Measurements from ENCODE around the gene ZC3H14.

DNA sequence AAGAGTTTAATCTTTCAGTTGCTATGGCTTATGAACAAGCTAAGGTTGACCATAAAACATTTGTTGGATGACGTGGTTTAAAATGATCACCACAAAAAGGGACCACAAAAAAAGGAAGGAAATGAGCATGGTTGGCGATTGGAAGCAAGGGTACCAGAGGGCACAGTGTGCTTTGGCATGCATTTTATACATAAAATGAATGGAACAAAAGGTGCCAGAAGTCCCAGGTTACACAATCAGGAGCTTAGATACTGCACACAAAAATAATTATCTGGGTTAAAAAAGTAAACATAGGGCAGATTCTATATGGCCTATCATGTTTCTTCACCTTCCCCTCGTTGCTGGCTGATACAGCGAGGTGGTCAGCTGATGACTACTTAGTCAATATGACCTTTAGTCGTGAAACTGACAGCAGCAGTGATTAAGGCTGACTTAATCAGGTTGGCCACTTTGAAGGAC is 50.7 kb downstream of the ZC3H14 start:
- TF ChIP-seq, protein P1, sequence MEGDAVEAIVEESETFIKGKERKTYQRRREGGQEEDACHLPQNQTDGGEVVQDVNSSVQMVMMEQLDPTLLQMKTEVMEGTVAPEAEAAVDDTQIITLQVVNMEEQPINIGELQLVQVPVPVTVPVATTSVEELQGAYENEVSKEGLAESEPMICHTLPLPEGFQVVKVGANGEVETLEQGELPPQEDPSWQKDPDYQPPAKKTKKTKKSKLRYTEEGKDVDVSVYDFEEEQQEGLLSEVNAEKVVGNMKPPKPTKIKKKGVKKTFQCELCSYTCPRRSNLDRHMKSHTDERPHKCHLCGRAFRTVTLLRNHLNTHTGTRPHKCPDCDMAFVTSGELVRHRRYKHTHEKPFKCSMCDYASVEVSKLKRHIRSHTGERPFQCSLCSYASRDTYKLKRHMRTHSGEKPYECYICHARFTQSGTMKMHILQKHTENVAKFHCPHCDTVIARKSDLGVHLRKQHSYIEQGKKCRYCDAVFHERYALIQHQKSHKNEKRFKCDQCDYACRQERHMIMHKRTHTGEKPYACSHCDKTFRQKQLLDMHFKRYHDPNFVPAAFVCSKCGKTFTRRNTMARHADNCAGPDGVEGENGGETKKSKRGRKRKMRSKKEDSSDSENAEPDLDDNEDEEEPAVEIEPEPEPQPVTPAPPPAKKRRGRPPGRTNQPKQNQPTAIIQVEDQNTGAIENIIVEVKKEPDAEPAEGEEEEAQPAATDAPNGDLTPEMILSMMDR (IDR thresholded peaks at IDR 0.05): no peak
- TF ChIP-seq POLR2A (IDR thresholded peaks at IDR 0.05): no peak

Measured in adrenal gland (tissue), 5 donors.